HG03469 (cell line): ENCODE measurements around the gene PKP2.

Source experiments
- ATAC-seq: cut with Tn5 transposase; IDR thresholded peaks from one replicate; pipeline ENCODE4 v1.9.1; 2021; ENCODE audit warnings: mild to moderate bottlenecking, moderate library complexity, moderate number of reproducible peaks; ENCODE audit not compliant: unreplicated experiment

Gene PKP2

GRCh38 chr12:32756476-32757066, 140.0 kb downstream of the PKP2 start:
- ATAC-seq = no peak

- peak; percentile 85 for ATAC-seq
These were observed 140.7 kb downstream of the PKP2 start, which contains the start of gene YARS2 for GRCh38 chr12:32755654-32756475. Gene YARS2, minus strand, starts transcription at chr12:32755897. Its CDS starts 23 bp downstream, at chr12:32755874.

- peak; percentile 43 for ATAC-seq
These were observed 141.4 kb downstream of the PKP2 start for GRCh38 chr12:32755051-32755653.

GRCh38 chr12:32754111-32754510, 142.5 kb downstream of the PKP2 start:
- no peak for ATAC-seq

- no peak for ATAC-seq
These were observed 143.0 kb downstream of the PKP2 start for GRCh38 chr12:32753605-32754004.

GRCh38 chr12:32743264-32743663, 153.3 kb downstream of the PKP2 start:
- no peak for ATAC-seq

- no peak for ATAC-seq
These were observed 154.4 kb downstream of the PKP2 start for GRCh38 chr12:32742133-32742532.
